ENCODE measurements around the gene ZNF726. TPM values are rescaled to one million over a fixed set of nuclear protein-coding genes. Genes with fewer than 3 reads are reported as not detected.

ZNF726 gene
- total RNA-seq, 1 experiment from 2014 or later = not detected

- Histone ChIP-seq H3K4me1 (ENCODE audit: control insufficient read depth in 1 of 2, insufficient read depth in 2 of 2, low read length in 2 of 2) (no peaks in the 10 kb centered on the region), H4K20me1 (ENCODE audit: insufficient read depth) (no peaks in the 10 kb centered on the region), H3K27ac (ENCODE audit: low read depth, low read length) (no peak overlapping the region), H3K9me2 (ENCODE audit: insufficient read depth) (no peaks in the 10 kb centered on the region), H3K9me3 (ENCODE audit: control insufficient read depth in 1 of 2, insufficient read depth in 1 of 2, low read depth in 1 of 2, low read length in 2 of 2) (peaks cover 0 to 28% of the 10 kb centered on the region in 2 experiments; a peak in 2 of 4 replicates), H3K9ac (ENCODE audit: low read length) (no peak overlapping the region), H3K36me3 (ENCODE audit: control insufficient read depth in 1 of 2, insufficient read depth in 2 of 2, low read length in 2 of 2) (no peaks in the 10 kb centered on the region), H2AFZ (ENCODE audit: low read depth, low read length, poor library complexity, severe bottlenecking) (no peak overlapping the region), H3K4me2 (ENCODE audit: low read length) (no peak overlapping the region), H3K79me2 (ENCODE audit: insufficient read depth, low read length) (no peaks in the 10 kb centered on the region), H3K4me3 (replicated peaks in 1 of 2; ENCODE audit: low read depth in 1 of 2, low read length in 2 of 2) (no peak overlapping the region), H3K27me3 (ENCODE audit: insufficient read depth, low read length) (no peaks in the 10 kb centered on the region)
- RAD21 ChIA-PET (ENCODE audit: low non-redundant PET in 1 of 2, low total read pairs in 2 of 2, uncharacterized antibody in 2 of 2, unreplicated experiment in 2 of 2) = no interaction called here
- intact Hi-C loops (cut with micrococcal nuclease) = no loop called here
- BruUV-seq (replicated peaks) = no TSS peak
- no peak for TF ChIP-seq CBX3 (IDR thresholded peaks at IDR 0.05; ENCODE audit: low read depth)
- TF ChIP-seq MAX (IDR thresholded peaks at IDR 0.05) = no peak
- no peak for TF ChIP-seq POLR2AphosphoS5 (IDR thresholded peaks at IDR 0.05; ENCODE audit: low read depth, low read length)
- no peak for ATAC-seq
- POLR2A ChIA-PET = no interaction called here
- no peak for DNase-seq (ENCODE audit: low read depth, low spot score)
- CTCF ChIA-PET = no interaction called here
Measured at GRCh38 chr19:23983406-23983805, 68.7 kb downstream of the ZNF726 start.

Other genes starting within 250 kb of the ZNF726 start
- gene ZNF675, start 227.7 kb upstream of the ZNF726 start, total RNA-seq (2021; ENCODE audit: unreplicated experiment) = 4.9 TPM
- not detected for gene ZNF681, start 156.0 kb upstream of the ZNF726 start, total RNA-seq (2021; ENCODE audit: unreplicated experiment)
- 2.5 TPM for gene ZNF254, start 172.3 kb downstream of the ZNF726 start, total RNA-seq (2021; ENCODE audit: unreplicated experiment)

Data from HCT116 (cell line).